HEK293 (cell line): ENCODE results near the gene POLR2L.

ENCODE experiments used
- KLF8 ChIP-seq: fragments of 450-650 bp; formaldehyde crosslinking; IDR thresholded peaks from 2 replicates; pipeline ENCODE4 v1.5.1; 2016; ENCODE audit warnings: missing biosample characterization, missing genetic modification characterization
- PRDM6 ChIP-seq: fragments of 450-650 bp; formaldehyde crosslinking; IDR thresholded peaks from 2 replicates; pipeline ENCODE4 v1.5.1; 2017; ENCODE audit warnings: missing biosample characterization, missing genetic modification characterization
- REPIN1 ChIP-seq: fragments of 450-650 bp; formaldehyde crosslinking; IDR thresholded peaks from 2 replicates; pipeline ENCODE4 v1.5.1; 2017; ENCODE audit warnings: missing biosample characterization, missing genetic modification characterization, low read depth
- SETDB1 ChIP-seq: IDR thresholded peaks from one replicate; pipeline ENCODE4 v1.6.1; 2017; ENCODE audit warnings: mild to moderate bottlenecking, low read length, moderate library complexity, mixed read lengths; ENCODE audit not compliant: insufficient read length
- SP3 ChIP-seq: fragments of 450-650 bp; formaldehyde crosslinking; IDR thresholded peaks from 2 replicates; pipeline ENCODE4 v1.5.1; 2016; ENCODE audit warnings: missing biosample characterization, missing genetic modification characterization
- WT1 ChIP-seq: fragments of 450-650 bp; formaldehyde crosslinking; IDR thresholded peaks from 2 replicates; pipeline ENCODE4 v1.5.1; 2016; ENCODE audit warnings: missing biosample characterization, missing genetic modification characterization
- ZFHX2 ChIP-seq: fragments of 450-650 bp; formaldehyde crosslinking; conservative IDR thresholded peaks from 2 replicates; pipeline ENCODE4 v1.5.1; 2016; ENCODE audit warnings: missing biosample characterization, missing genetic modification characterization
- ZNF146 ChIP-seq: fragments of 450-650 bp; formaldehyde crosslinking; IDR thresholded peaks from 2 replicates; pipeline ENCODE4 v1.5.1; 2016; ENCODE audit warnings: missing biosample characterization, missing genetic modification characterization
- ZNF155 ChIP-seq: fragments of 450-650 bp; formaldehyde crosslinking; IDR thresholded peaks from 2 replicates; pipeline ENCODE4 v1.5.1; 2016; ENCODE audit warnings: missing biosample characterization, missing genetic modification characterization
- ZNF174 ChIP-seq: fragments of 450-650 bp; formaldehyde crosslinking; IDR thresholded peaks from 2 replicates; pipeline ENCODE4 v1.5.0; 2017; ENCODE audit warnings: missing biosample characterization, mild to moderate bottlenecking, missing genetic modification characterization
- ZNF280D ChIP-seq: fragments of 450-650 bp; formaldehyde crosslinking; IDR thresholded peaks from 2 replicates; pipeline ENCODE4 v1.5.1; 2016; ENCODE audit warnings: missing biosample characterization, missing genetic modification characterization
- ZNF311 ChIP-seq: fragments of 450-650 bp; formaldehyde crosslinking; IDR thresholded peaks from 2 replicates; pipeline ENCODE4 v1.5.1; 2017; ENCODE audit warnings: missing biosample characterization, missing genetic modification characterization, borderline replicate concordance
- ZNF335 ChIP-seq: fragments of 450-650 bp; formaldehyde crosslinking; conservative IDR thresholded peaks from 2 replicates; pipeline ENCODE4 v1.5.1; 2016; ENCODE audit warnings: missing biosample characterization, missing genetic modification characterization
- ZNF398 ChIP-seq: fragments of 450-650 bp; formaldehyde crosslinking; IDR thresholded peaks from 2 replicates; pipeline ENCODE4 v1.5.1; 2017; ENCODE audit warnings: missing biosample characterization, missing genetic modification characterization
- ZNF416 ChIP-seq: fragments of 450-650 bp; formaldehyde crosslinking; IDR thresholded peaks from 2 replicates; pipeline ENCODE4 v1.5.1; 2016; ENCODE audit warnings: missing biosample characterization, missing genetic modification characterization
- ZNF560 ChIP-seq: fragments of 450-650 bp; formaldehyde crosslinking; IDR thresholded peaks from 2 replicates; pipeline ENCODE4 v1.5.1; 2017; ENCODE audit warnings: missing biosample characterization, missing genetic modification characterization, borderline replicate concordance
- ZNF621 ChIP-seq: fragments of 450-650 bp; formaldehyde crosslinking; IDR thresholded peaks from 2 replicates; pipeline ENCODE4 v1.5.1; 2017; ENCODE audit warnings: missing biosample characterization, missing genetic modification characterization
- ZNF623 ChIP-seq: fragments of 450-650 bp; formaldehyde crosslinking; IDR thresholded peaks from 2 replicates; pipeline ENCODE4 v1.5.1; 2016; ENCODE audit warnings: missing biosample characterization, missing genetic modification characterization
- ZNF747 ChIP-seq: fragments of 450-650 bp; formaldehyde crosslinking; IDR thresholded peaks from 2 replicates; pipeline ENCODE4 v1.5.1; 2016; ENCODE audit warnings: missing biosample characterization, missing genetic modification characterization
- ZNF843 ChIP-seq: fragments of 450-650 bp; formaldehyde crosslinking; IDR thresholded peaks from 2 replicates; pipeline ENCODE4 v1.5.1; 2016; ENCODE audit warnings: missing biosample characterization, missing genetic modification characterization
- ZSCAN16 ChIP-seq: fragments of 450-650 bp; formaldehyde crosslinking; IDR thresholded peaks from 2 replicates; pipeline ENCODE4 v1.5.1; 2016; ENCODE audit warnings: missing biosample characterization, missing genetic modification characterization
- ZSCAN18 ChIP-seq: fragments of 450-650 bp; formaldehyde crosslinking; IDR thresholded peaks from 2 replicates; pipeline ENCODE4 v1.5.1; 2016; ENCODE audit warnings: missing biosample characterization, missing genetic modification characterization
- TF ChIP-seq, protein P1 (sequence below): sonication (generic); formaldehyde crosslinking; IDR thresholded peaks from 2 replicates; pipeline ENCODE4 v1.8.1; 2022; ENCODE audit warnings: mild to moderate bottlenecking, moderate library complexity, missing genetic modification reagents
- TF ChIP-seq, protein P2 (sequence below): fragments of 450-650 bp; formaldehyde crosslinking; IDR thresholded peaks from 2 replicates; pipeline ENCODE4 v1.5.1; 2016; ENCODE audit warnings: missing biosample characterization, missing genetic modification characterization

POLR2L gene

GRCh38 chr11:809287-810039, 32.9 kb downstream of the POLR2L start, which contains the start of gene RPLP2 (continued):
- TF ChIP-seq ZSCAN18 (tag by site-specific recombination) (no peak), ZSCAN16 (tag by site-specific recombination) (no peak), ZNF280D (no peak), ZNF747 (tag by site-specific recombination) (no peak), WT1 (tag by site-specific recombination) (peak; percentile 61), ZNF398 (tag by site-specific recombination) (no peak), REPIN1 (tag by site-specific recombination) (no peak), ZNF621 (tag by site-specific recombination) (no peak), ZNF174 (tag by site-specific recombination) (no peak), ZNF623 (tag by site-specific recombination) (no peak), ZNF416 (tag by site-specific recombination) (no peak), SETDB1 (no peak), SP3 (tag by site-specific recombination) (peak; percentile 92), ZNF335 (tag by site-specific recombination) (peak; percentile 98), ZNF155 (tag by site-specific recombination) (no peak), ZNF146 (tag by site-specific recombination) (no peak), ZNF560 (tag by site-specific recombination) (no peak), KLF8 (peak; percentile 76; the same call in 1 of the 2 replicates), ZFHX2 (tag by site-specific recombination) (peak; percentile 79), PRDM6 (tag by site-specific recombination) (no peak), ZNF311 (no peak), ZNF843 (peak; percentile 34; the same call in 1 of the 2 replicates)
- TF ChIP-seq, protein P1, sequence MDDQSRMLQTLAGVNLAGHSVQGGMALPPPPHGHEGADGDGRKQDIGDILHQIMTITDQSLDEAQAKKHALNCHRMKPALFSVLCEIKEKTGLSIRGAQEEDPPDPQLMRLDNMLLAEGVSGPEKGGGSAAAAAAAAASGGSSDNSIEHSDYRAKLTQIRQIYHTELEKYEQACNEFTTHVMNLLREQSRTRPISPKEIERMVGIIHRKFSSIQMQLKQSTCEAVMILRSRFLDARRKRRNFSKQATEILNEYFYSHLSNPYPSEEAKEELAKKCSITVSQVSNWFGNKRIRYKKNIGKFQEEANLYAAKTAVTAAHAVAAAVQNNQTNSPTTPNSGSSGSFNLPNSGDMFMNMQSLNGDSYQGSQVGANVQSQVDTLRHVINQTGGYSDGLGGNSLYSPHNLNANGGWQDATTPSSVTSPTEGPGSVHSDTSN (CRISPR knock-in tag): peak; percentile 76
- TF ChIP-seq, protein P2, sequence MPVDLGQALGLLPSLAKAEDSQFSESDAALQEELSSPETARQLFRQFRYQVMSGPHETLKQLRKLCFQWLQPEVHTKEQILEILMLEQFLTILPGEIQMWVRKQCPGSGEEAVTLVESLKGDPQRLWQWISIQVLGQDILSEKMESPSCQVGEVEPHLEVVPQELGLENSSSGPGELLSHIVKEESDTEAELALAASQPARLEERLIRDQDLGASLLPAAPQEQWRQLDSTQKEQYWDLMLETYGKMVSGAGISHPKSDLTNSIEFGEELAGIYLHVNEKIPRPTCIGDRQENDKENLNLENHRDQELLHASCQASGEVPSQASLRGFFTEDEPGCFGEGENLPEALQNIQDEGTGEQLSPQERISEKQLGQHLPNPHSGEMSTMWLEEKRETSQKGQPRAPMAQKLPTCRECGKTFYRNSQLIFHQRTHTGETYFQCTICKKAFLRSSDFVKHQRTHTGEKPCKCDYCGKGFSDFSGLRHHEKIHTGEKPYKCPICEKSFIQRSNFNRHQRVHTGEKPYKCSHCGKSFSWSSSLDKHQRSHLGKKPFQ: no peak
